Cardiac septum (tissue), 1 donor: Measurements from ENCODE around the gene ZNF592. TPM values are rescaled to one million over a fixed set of nuclear protein-coding genes. Genes with fewer than 3 reads are reported as not detected.

Experiments
- DNase-seq: peaks from one replicate; pipeline ENCODE4 v3.0.0-alpha.2; 2020; ENCODE audit warnings: low spot score
- intact Hi-C: fragments of 100-400 bp; cut with DNase I; formaldehyde crosslinking; loops from one replicate; pipeline ENCODE4 v1.14.0; 2022
- total RNA-seq: library from RNA; stranded (reverse); fragmentation: NEBNext Ultra II Directional; extraction: Animal tissue kit (Norgen Biotek cat#: 25700); gene quantifications from one replicate; pipeline ENCODE4 v1.2.1, GENCODE V29; 2021
- donor health status: DM: no; HTN: no; CAD: no.

Gene ZNF592
- total RNA-seq, 1 donor from 2014 or later = 25.7 TPM

DNA sequence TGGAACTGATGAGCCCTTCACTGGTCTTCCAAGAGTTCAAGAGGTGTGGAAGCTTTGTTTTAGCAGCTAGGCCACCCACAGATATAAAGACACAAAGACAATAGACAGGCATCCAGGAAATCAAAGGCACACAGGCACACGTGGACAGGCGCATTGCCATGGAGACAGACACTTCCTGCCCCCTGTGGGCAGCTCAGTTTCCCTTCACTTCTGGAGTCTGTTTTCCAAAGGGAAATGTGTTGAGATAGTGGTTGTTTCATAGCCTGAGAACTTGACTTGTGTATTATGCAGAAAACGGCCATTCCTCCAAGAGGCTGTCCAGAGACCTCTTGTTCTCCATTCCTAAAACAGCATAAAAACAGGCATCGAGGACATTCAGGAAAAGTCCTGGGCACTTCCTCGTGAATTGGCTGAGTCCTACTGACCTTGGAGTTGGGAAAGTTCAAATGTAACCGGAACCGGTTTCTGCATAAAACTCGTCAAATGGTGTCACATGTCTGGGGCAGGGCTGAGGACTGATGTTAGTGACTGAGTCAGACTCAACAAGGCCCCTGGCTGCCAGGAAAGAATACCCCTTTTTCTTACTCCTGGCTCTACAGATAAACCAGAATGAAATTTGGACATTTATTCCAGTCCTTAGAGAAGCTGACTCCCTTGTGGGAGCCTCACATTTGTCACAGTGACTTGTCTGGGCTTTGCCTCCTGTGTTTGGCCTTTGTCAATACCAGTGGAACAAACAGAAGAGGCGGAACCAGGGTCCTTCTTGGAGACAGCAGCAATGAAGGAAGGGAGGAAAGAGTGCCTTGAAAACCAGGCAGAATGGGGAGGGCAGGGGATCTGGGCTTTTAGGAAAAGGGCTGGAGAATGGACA is 70.1 kb downstream of the ZNF592 start:
- intact Hi-C loops = loop anchor here (2.0 to 5.0 kb wide), 3 partner anchors 22 to 216 kb away; partner anchors contain the start of genes NMB and ZSCAN2
- no peak for DNase-seq

DNA sequence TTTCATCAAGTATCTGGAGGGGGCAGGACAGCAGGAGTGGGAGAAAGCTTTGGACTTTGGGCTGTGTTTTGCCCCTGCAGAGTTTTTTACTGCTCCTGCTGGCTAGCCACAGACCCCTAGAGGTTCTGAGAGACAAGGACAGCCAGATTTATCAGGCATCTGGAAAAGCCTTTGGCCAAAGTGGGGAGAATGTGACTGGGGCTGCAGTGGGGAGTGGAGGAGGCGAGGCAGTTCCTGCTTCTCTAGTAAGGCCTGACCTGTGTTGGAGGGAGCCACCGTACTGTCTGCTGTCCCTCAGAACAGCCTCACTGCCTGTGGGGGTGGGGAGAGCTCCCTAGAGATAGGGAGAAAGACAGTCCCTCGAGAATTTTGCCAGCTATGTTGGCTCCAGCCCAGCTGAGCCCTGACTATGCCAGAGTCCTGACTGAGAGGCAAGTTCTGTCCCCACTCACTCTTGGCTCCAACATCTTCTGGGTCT is 70.9 kb downstream of the ZNF592 start:
- intact Hi-C loops = loop anchor here (2.0 to 5.0 kb wide), 3 partner anchors 21 to 217 kb away; partner anchors contain the start of genes NMB and ZSCAN2
- DNase-seq = no peak

DNA sequence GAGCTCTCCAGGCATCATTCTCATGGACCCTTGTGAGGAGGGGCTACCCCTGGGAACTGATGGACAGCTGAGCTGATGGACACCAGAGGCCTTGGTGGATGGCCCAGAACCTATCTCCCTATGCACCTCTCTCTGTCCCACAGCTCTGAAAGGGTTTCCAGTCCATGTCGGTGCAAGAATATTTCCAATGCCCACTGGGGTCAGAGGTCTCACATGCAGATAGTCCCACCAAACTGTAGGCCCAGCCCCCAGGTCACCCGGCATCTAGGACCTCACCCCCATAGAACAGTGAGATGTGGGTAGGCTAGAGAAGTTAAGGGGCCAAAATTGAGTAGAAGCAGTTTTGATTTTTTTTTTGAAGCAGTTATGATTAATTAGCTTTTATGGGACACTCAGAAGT is 71.4 kb downstream of the ZNF592 start:
- DNase-seq = no peak
- intact Hi-C loops = loop anchor here (2.0 to 5.0 kb wide), 3 partner anchors 21 to 217 kb away; partner anchors contain the start of genes NMB and ZSCAN2

GRCh38 chr15:84821501-84822021 is 73.2 kb downstream of the ZNF592 start:
- DNase-seq = no peak
- intact Hi-C loops = no loop called here

GRCh38 chr15:84822653-84823281 is 74.4 kb downstream of the ZNF592 start:
- no peak for DNase-seq
- intact Hi-C loops = no loop called here

GRCh38 chr15:84823282-84823878 is 75.0 kb downstream of the ZNF592 start:
- DNase-seq = no peak
- intact Hi-C loops = no loop called here

DNA sequence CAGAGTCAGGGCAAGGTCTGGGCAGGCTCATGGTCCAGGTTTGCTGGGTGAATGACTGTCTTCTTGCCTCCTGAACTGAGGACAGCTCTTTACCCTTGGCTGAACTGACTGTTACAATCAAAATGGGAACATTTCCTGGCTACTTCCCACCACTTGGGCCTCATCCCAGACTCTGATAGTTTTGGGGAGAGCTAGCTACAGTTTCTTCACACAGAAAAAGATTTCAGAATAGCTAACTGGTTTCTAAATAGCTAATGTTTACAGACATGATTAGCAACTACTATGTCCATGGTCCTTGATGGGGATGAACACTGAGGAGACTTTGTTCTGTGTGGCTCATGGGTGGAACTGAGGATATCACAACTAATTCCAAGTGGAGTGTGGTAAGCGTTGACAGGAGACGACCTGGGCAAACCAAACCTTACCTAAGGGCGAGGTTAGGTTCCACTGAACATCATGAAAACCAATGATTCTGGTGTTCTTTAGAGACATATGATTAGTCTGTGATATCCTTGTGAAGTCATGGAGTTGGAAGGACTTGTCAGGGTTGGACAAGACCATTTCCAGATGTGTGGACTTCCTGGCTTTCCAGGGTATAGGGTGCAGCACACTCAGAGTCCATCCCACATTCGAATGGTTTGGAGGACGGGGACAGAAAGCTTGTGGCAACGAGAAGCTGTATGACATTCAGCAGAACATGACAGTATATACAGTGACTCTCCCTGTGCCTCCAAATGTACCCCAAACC is 76.0 kb downstream of the ZNF592 start:
- intact Hi-C loops = no loop called here
- no peak for DNase-seq

- DNase-seq = no peak
- intact Hi-C loops = no loop called here
Observed at GRCh38 chr15:84826369-84826823, 78.0 kb downstream of the ZNF592 start.

DNA sequence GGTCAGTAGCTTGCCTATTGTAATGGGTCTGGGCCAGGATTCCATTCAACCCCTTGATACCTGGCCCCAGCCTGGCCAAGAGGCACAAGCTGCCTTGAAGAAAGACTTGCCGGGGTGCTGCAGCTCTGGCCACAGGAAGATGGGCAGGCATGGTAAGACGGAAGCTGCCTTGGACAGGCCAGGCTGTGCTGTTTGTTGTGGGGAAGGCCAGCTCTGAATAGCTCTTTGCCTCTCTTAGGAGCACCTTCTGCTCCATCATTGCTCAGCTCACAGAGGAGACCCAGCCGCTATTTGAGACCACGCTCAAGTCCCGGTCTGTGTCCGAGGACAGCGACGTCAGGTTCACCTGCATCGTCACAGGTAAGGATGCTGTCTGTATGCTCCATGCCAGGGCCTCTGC is 78.9 kb downstream of the ZNF592 start:
- intact Hi-C loops = no loop called here

DNA sequence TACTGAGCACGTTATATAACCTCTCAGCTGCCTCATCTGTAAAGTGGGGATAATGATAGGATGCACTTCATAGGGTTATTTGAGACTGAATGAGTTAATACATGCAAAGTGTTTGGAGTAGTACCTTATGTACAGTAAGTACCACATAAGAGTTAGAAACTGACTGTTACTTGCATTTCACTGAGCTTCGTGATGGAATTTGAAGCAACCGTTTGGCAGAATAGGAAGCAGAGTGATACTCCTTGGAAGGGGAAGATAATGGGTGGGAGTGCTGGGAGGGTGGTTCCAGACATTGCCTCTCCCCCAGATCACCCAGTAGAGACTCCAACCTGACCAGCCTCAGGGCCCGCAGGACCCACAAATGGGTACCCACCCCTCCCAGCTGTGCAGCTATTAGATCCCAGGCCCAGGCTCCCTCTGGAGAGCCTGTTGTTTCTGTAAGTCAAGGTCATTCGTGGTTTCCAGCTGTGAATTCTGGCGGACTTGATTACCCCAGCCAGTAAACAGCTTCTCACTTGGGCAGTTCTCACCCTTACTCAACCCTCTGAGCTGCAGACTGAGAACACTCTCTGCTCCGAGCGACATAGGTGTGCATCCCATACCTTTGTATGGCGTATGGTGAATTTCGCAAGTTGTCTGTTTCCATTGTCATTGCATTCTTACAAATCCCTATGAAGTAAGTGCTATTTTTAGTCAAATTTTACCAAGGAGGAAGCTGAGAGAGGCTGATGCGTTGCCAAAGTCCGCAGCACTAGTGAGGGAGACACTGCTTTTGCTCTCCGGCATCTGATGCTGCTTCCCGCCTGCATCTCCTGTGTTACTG is 79.9 kb downstream of the ZNF592 start:
- DNase-seq = no peak
- intact Hi-C loops = no loop called here

More for the DNA sequence above, 78.9 kb downstream of the ZNF592 start:
- no peak for DNase-seq

- intact Hi-C loops = no loop called here
- no peak for DNase-seq
Observed at GRCh38 chr15:84829428-84829827, 81.0 kb downstream of the ZNF592 start.

DNA sequence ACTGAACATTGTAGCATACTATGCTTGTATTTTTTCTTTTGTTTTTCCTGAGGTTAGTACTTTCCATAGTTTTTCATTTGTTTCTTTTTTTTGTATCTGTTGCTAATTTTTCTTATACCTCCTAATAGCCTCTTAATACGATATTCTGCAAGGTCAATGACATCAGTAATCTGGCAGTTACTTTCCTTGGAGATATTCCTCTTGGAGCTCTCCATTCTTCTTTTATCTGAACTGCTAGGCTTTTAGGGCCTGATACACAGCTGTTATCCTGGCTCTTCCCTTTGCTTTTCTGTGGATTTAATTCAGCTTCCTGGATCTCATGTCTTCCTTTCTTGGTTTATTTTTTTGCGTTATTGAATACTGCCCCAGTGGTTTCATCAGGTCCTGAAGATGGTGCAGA is 81.6 kb downstream of the ZNF592 start:
- DNase-seq = no peak
- intact Hi-C loops = no loop called here

DNA sequence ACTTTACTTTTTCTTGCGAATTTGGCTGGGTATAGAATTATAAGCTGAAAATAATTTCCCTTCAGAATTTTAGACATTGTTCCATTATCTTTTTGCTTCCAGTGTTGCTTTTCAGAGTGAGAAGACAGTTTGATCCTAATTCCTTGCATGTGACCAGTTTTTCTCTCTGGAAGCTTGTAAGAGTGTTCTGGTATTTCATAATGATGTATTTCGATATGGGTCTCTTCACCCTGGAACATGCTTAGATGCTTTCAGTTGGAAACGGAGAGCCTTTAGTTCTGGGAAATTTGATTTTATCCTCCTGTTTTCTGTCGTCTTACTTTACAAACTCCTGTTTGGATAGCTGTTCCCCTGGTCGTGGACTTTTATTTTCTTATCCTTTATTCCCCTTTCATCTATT is 82.6 kb downstream of the ZNF592 start:
- intact Hi-C loops = no loop called here
- DNase-seq = no peak

GRCh38 chr15:84831613-84832012 is 83.2 kb downstream of the ZNF592 start:
- DNase-seq = no peak
- intact Hi-C loops = no loop called here

DNA sequence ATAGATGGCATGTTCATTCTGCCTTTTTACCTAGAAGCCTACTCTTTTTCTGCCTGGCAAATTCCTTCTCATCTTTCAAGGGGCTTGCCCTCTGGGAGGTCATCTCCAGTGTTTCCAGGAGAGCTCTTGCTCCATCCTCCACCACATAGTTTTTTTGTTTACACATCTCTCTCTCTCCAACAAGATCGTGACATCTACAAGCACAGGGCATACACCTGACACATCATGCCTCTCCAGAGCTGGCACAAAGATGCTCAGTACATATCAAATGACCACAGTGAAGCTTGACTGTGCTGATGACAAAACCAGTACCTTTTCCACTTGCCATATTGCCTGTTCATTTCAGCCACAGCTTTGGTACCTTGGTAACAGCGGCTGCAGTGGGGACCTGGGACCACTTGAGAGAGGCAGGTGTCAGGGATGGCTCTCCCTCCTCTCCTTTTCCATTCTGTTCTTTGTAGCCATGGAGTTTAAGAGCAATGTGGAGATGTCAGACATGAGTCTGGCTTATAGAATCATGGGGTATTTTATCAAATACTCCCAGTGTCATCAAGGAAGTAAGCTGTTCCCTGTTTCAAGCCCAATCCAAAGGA is 84.2 kb downstream of the ZNF592 start:
- intact Hi-C loops = no loop called here
- DNase-seq = no peak

GRCh38 chr15:84833447-84834228 is 85.2 kb downstream of the ZNF592 start:
- no peak for DNase-seq
- intact Hi-C loops = no loop called here

GRCh38 chr15:84834229-84834955 is 86.0 kb downstream of the ZNF592 start:
- no peak for DNase-seq
- intact Hi-C loops = no loop called here
